Measurements from ENCODE around the gene ZFHX3.

ZFHX3 gene

DNA sequence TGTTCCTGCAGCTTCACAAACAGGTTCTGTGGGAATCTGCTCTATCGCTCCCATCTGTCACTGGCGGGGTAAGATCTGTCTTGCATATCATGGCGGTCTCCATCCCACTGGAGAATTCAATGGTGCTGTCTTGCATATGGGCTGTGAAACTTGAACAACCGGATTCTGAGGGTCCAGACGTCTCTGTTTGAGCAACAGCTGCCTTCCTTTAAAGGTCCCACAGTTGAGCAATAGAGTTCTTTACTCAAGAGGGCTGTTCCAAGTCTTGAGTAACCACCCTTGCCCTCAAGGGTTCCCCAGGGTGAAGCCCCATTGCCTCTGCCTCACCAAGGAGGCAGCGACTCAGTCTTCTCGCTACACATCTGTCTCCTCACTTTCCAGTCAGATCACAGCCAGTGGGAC lies 50.8 kb downstream of the ZFHX3 start:
- TF ChIP-seq ZBTB7A (IDR thresholded peaks at IDR 0.05; ENCODE audit: low read depth) (no peak), CEBPB (IDR thresholded peaks at IDR 0.05) (0 out of 2 replicates have a peak, but pooled peaks have one; percentile 24), FOXM1 (IDR thresholded peaks at IDR 0.05; ENCODE audit: borderline replicate concordance, low read depth) (no peak), NFIC (IDR thresholded peaks at IDR 0.05) (no peak), EGR1 (IDR thresholded peaks at IDR 0.05) (no peak)
- TF ChIP-seq, protein P1, sequence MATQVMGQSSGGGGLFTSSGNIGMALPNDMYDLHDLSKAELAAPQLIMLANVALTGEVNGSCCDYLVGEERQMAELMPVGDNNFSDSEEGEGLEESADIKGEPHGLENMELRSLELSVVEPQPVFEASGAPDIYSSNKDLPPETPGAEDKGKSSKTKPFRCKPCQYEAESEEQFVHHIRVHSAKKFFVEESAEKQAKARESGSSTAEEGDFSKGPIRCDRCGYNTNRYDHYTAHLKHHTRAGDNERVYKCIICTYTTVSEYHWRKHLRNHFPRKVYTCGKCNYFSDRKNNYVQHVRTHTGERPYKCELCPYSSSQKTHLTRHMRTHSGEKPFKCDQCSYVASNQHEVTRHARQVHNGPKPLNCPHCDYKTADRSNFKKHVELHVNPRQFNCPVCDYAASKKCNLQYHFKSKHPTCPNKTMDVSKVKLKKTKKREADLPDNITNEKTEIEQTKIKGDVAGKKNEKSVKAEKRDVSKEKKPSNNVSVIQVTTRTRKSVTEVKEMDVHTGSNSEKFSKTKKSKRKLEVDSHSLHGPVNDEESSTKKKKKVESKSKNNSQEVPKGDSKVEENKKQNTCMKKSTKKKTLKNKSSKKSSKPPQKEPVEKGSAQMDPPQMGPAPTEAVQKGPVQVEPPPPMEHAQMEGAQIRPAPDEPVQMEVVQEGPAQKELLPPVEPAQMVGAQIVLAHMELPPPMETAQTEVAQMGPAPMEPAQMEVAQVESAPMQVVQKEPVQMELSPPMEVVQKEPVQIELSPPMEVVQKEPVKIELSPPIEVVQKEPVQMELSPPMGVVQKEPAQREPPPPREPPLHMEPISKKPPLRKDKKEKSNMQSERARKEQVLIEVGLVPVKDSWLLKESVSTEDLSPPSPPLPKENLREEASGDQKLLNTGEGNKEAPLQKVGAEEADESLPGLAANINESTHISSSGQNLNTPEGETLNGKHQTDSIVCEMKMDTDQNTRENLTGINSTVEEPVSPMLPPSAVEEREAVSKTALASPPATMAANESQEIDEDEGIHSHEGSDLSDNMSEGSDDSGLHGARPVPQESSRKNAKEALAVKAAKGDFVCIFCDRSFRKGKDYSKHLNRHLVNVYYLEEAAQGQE (IDR thresholded peaks at IDR 0.05; ENCODE audit: low read depth): no peak
- TF ChIP-seq, protein P2, sequence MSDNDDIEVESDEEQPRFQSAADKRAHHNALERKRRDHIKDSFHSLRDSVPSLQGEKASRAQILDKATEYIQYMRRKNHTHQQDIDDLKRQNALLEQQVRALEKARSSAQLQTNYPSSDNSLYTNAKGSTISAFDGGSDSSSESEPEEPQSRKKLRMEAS (IDR thresholded peaks at IDR 0.05): no peak

DNA sequence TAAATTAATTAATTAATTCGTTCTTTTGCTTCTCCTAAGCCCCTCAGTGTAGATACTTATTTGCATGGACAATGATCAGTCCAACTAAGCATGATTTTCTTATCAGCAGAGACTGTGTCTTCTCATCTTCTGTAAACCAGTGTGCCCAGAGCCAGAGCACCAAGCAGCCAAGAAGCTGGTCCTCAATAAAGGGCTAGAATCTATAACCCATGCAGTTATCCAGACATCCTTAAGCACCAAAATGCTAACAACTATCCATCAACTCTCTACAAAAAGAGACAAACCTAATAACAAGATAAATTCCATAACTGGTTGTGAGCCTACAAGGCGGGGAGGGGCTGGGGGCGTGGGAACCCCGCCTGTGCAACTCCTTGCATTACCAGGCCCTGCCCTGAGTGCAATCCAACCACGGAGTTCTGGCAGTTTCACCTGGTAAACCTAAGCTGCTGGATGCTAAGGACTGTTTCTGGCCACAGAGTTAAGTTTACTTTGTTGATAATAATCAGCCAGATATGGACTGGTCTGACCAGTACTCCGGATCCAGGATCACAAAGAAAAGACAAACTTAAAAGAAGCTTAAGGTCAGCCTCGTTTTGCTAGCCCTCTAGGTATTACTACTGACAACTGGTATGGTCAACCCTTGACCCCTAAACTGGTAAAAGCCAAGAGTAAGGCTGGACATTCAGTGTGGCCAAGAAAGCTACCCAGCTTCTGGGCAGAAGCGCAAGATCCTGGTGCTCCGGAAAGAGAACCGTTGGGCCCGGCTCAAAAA lies 51.5 kb downstream of the ZFHX3 start:
- no peak for TF ChIP-seq RAD21 (IDR thresholded peaks at IDR 0.05; ENCODE audit: low read depth)
- no peak for TF ChIP-seq YY1 (IDR thresholded peaks at IDR 0.05; ENCODE audit: low read depth)
- TF ChIP-seq CREB1 (IDR thresholded peaks at IDR 0.05; ENCODE audit: low read depth): no peak
- TF ChIP-seq TAF1 (IDR thresholded peaks at IDR 0.05; ENCODE audit: low read depth): no peak
- TF ChIP-seq NFIC (IDR thresholded peaks at IDR 0.05): no peak
- TF ChIP-seq TCF12 (IDR thresholded peaks at IDR 0.05; ENCODE audit: low read depth): no peak
- no peak for TF ChIP-seq FOXM1 (IDR thresholded peaks at IDR 0.05; ENCODE audit: borderline replicate concordance, low read depth)
- no peak for TF ChIP-seq TEAD4 (IDR thresholded peaks at IDR 0.05)
- TF ChIP-seq, protein P1 (IDR thresholded peaks at IDR 0.05; ENCODE audit: low read depth): no peak

DNA sequence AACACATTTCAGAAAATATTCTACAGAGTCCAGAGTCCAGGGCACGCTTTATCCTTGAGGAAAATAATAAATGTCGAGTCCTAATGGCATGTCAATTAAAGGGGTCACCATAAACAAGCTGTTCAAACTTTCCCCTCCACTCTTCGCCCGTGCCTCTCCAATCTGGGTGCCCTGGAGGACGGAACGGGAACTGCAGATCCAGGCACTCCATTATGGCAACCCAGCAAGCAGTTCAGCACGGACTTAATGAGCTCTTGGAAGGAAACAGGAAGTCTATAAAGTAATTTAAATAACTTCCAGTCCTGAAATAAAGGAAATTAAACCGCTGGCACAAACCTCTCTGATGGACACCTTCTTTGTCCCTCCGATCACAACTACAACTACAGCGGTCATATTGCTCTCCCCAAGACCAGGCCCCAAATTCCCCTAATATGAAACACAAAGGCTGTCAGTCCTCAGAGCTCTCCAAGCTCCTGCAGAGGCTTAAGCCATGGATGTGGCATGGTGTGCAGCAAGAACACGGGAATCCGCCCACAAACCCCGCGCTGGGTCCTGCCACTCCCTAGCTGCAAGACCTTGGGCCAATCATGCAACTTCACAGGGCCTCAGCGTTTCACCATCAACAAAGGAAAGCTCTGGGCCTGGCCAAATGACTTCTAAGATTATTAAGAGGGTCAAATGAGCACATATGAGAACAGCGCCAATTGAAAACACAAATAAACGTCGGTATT lies 52.6 kb downstream of the ZFHX3 start:
- TF ChIP-seq EP300 (IDR thresholded peaks at IDR 0.05; ENCODE audit: borderline replicate concordance) (no peak), TCF12 (IDR thresholded peaks at IDR 0.05; ENCODE audit: low read depth) (no peak), NFIC (IDR thresholded peaks at IDR 0.05) (no peak), TAF1 (IDR thresholded peaks at IDR 0.05; ENCODE audit: low read depth) (no peak), TEAD4 (IDR thresholded peaks at IDR 0.05) (no peak), RAD21 (IDR thresholded peaks at IDR 0.05; ENCODE audit: low read depth) (no peak), YY1 (IDR thresholded peaks at IDR 0.05; ENCODE audit: low read depth) (no peak), CREB1 (IDR thresholded peaks at IDR 0.05; ENCODE audit: low read depth) (no peak), FOXM1 (IDR thresholded peaks at IDR 0.05; ENCODE audit: borderline replicate concordance, low read depth) (no peak), EGR1 (IDR thresholded peaks at IDR 0.05) (no peak), CEBPB (IDR thresholded peaks at IDR 0.05) (no peak)
- TF ChIP-seq, protein P1 (IDR thresholded peaks at IDR 0.05; ENCODE audit: low read depth): no peak
- TF ChIP-seq, protein P2 (IDR thresholded peaks at IDR 0.05): no peak
- TF ChIP-seq, protein P3, sequence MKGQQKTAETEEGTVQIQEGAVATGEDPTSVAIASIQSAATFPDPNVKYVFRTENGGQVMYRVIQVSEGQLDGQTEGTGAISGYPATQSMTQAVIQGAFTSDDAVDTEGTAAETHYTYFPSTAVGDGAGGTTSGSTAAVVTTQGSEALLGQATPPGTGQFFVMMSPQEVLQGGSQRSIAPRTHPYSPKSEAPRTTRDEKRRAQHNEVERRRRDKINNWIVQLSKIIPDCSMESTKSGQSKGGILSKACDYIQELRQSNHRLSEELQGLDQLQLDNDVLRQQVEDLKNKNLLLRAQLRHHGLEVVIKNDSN (IDR thresholded peaks at IDR 0.05): no peak

DNA sequence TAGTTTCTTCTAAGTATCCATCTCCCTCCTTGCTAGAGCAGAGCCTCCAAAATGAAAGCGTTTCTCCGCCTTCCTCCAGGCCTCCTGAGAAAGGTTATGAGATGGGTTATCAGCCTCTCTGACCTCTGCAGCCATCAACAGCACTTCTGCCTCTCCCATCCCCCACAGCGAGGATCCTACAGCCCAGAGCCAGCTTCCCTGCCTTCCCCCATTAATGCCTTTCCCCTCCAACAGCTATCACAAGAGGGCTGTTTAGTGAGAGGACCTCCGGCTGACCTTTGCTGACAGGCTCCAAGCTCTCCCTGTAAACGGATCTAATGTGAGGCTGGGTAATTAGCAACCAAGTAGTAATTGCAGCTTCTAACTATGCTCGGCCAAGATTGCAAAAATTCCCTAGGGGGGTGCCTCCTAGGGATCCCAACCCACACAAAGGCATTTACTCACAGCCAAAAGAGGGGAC lies 55.8 kb downstream of the ZFHX3 start:
- TF ChIP-seq, protein P3 (IDR thresholded peaks at IDR 0.05): no peak
- TF ChIP-seq TEAD4 (IDR thresholded peaks at IDR 0.05) (no peak), CREB1 (IDR thresholded peaks at IDR 0.05; ENCODE audit: low read depth) (no peak), YY1 (IDR thresholded peaks at IDR 0.05; ENCODE audit: low read depth) (no peak), ZBTB7A (IDR thresholded peaks at IDR 0.05; ENCODE audit: low read depth) (no peak), EGR1 (IDR thresholded peaks at IDR 0.05) (no peak), EP300 (IDR thresholded peaks at IDR 0.05; ENCODE audit: borderline replicate concordance) (no peak), TAF1 (IDR thresholded peaks at IDR 0.05; ENCODE audit: low read depth) (no peak), RAD21 (IDR thresholded peaks at IDR 0.05; ENCODE audit: low read depth) (no peak), FOXM1 (IDR thresholded peaks at IDR 0.05; ENCODE audit: borderline replicate concordance, low read depth) (no peak), NFIC (IDR thresholded peaks at IDR 0.05) (no peak), TCF12 (IDR thresholded peaks at IDR 0.05; ENCODE audit: low read depth) (no peak), CEBPB (IDR thresholded peaks at IDR 0.05) (no peak)
- TF ChIP-seq, protein P1 (IDR thresholded peaks at IDR 0.05; ENCODE audit: low read depth): no peak
- TF ChIP-seq, protein P2 (IDR thresholded peaks at IDR 0.05): no peak
